HG03039 (cell line): ENCODE measurements around the gene RECK.
"Not testable (repeated sequence)": the region's sequence is repeated elsewhere in the genome, so short reads cannot be mapped to it uniquely, and the experiment has no call there.

Source experiments
- ATAC-seq: cut with Tn5 transposase; IDR thresholded peaks from one replicate; pipeline ENCODE4 v1.9.1; 2021; ENCODE audit warnings: mild to moderate bottlenecking, moderate library complexity; ENCODE audit not compliant: unreplicated experiment

RECK gene

GRCh38 chr9:36056896-36057295, 20.2 kb downstream of the RECK start:
- ATAC-seq: no peak

DNA sequence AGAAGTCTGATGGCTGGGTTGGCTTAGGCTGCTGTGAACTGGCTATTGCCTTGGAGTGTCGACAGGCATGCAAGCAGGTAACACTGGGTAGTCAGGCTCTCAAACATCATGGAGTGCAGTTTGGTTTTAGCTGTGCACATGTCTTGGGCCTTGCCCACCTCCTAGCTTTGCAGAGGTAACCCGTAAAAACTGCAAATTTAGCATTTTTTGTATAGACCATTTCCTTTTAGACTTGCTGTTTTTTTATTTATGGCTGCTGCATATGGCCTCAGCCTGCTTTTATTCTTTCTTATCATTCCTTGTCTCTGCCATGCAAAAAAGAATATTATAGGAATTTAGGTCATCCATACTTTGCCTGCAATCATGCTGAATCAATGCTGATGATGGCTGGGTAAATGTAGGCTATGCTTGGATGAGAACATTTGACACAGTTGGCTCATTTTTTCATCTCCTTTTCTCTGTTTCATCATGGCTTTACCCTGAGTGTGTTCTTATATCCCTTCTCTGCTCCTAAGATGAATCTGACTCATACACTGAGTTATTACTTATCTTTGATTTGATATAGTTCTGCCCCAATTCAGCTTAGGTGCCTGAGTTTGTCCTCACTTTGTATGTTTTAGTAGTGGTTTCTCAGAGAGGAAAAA, 27.2 kb downstream of the RECK start:
- no peak for ATAC-seq

GRCh38 chr9:36064448-36065037, 27.8 kb downstream of the RECK start:
- no peak for ATAC-seq

DNA sequence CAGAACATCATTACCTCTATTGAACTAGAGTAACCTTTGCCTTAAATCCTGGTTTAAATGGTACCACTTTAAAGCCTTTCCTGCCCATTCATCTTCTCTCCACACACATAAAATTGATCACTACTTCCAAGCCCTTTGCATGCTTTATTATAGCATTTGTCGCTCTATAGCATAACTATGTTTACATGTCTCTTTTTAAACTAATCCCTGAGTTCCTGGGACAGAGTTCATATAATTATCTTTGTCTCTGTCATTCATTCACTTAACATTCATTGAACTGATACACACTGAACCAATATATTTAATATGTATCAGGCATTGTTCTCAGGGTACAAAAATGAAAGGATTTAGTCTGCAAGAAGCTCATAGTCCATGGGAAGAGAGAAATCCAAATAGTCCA, 37.3 kb downstream of the RECK start:
- ATAC-seq: no peak

GRCh38 chr9:36074870-36075532, 38.3 kb downstream of the RECK start:
- ATAC-seq: no peak

GRCh38 chr9:36078051-36078450, 41.3 kb downstream of the RECK start:
- no peak for ATAC-seq

DNA sequence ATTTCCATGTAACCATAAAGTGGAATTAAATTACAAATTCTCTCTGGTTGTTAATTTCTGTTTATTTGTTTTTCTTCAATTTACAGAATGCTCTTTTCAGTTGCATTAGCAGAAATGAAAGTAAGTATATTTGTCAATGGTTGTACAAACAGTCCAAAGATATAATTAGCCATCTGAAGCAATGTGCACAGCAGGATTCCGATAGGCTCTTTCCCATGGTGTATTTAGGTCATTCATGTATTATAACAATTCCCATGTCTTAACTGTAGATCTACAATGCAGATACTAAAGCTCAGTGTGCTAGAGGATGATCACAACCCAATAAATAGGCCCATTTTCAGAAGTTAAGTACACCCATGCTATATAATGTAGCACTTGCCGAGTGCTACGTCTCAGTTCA, 43.8 kb downstream of the RECK start:
- no peak for ATAC-seq

GRCh38 chr9:36082931-36083330, 46.2 kb downstream of the RECK start:
- no peak for ATAC-seq

- no peak for ATAC-seq
Measured at GRCh38 chr9:36086442-36086841, 49.7 kb downstream of the RECK start.

GRCh38 chr9:36087054-36087453, 50.3 kb downstream of the RECK start:
- not testable (repeated sequence) for ATAC-seq

DNA sequence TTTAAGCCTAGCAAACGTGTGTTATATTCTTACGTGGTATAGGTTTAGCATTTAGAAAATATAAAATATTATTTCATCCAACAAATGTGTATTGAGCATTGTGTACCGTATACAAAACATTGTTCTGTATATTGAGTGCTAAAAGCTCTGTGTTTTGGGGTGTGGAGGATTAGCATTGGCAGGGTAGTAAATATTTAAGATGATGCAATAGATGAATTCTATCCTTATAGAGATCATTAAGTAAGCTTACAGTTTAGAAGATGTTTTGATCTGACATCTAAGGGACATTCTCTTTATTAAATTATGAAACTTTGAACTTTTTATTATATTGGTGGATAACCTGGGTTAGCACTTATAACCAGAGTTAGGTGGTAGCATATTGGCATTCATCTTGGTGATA, 51.3 kb downstream of the RECK start:
- no peak for ATAC-seq

DNA sequence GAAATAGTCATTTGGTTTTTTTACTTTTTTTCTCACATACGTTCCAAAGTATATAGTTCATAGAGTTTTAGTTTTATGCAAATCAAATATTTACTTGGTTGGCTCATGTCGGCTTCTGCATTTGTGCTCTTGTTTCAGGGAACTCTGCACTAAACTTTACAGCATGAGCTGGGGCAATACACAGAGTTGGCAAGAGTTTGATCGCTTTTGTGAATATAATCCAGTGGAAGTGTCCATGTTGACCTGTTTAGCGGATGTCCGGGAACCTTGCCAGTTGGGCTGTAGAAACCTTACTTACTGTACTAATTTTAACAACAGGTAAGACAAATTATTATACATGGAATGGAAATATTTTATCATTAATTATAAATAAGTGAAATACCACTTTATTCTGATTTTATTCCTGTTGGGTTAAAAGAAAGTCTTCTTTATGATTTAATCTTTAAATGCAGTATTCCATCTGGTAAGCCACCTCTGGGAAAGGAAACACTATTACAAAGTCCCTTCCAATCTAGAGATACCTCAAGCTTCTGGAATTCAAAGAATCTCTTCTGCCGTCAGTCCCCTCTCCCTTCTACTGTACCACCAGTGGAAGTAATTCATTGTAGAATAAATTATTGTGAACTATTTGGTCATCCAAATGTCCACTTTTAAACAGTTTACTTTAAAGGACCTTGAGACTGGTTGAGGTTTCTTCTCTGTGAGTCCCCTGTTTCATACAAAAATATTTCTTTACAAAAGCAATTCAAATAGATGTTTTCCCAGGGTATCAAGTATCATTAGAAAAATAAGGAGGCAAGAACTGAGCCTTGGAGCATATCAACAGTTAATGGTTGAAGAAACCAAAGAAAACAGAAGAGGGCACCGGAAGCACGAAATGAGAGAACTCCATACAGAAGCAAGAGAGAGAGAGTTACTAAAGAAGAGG, 54.6 kb downstream of the RECK start:
- no peak for ATAC-seq

- ATAC-seq: no peak
Measured at GRCh38 chr9:36092014-36092413, 55.3 kb downstream of the RECK start.

DNA sequence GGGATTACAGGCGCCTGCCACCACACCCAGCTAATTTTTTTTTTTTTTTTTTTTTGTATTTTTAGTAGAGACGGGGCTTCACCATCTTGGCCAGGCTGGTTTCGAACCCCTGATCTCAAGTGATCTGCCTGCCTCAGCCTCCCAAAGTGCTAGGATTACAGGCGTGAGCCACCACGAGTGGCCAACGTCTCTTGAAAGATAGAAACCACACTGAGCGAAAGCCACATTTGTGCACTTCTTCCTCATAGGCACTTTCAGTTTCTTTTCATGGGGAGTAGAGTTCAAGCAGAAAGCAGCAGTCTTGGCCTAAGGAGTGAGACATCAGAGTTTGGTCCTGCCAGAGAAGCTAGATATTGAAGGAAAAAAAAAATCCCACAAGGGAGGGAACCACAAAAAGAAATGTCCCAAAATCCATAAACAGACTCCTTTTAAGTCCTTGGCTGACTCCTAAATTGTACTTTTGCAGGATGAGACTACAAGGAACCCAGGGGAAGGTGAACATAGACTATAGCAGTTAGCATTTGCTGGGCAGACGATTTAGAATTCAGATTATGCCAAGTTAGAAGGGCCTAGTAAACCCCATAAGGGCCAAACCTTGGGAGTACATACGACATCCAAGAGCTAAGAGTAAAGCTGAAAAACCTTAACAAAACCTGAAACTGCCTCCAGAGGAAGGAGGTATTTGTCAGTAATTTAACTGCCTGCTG, 55.9 kb downstream of the RECK start:
- no peak for ATAC-seq

DNA sequence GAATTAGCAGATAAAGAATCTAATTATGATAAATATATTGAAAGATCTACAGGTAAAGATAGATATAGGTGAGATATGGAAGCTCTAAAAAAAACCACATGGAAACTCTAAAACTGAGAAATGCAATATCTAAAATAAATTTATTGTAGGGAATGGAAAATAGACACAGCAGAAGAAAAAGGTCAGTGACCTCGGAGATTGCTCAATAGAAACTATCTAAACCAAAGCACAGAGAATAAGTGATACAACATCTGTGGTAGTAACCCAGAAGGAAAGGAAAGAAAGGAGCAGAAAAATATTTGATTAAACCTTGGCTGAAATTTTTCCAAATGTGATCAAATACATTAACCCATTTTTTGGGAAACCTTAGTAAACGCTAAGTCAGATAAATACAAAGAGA, 56.7 kb downstream of the RECK start:
- ATAC-seq: no peak

GRCh38 chr9:36099718-36100117, 63.0 kb downstream of the RECK start:
- ATAC-seq: no peak

GRCh38 chr9:36100532-36100931, 63.8 kb downstream of the RECK start:
- ATAC-seq: no peak

GRCh38 chr9:36101916-36102741, 65.4 kb downstream of the RECK start:
- no peak for ATAC-seq

- no peak for ATAC-seq
Measured at GRCh38 chr9:36102742-36103495, 66.2 kb downstream of the RECK start.
